Raji (cell line): ENCODE results near the gene ZNF747.

Source experiments
- POLR2A ChIP-seq: IDR thresholded peaks from 2 replicates; pipeline ENCODE4 v1.6.1; 2011; ENCODE audit warnings: low read depth, low read length, control low read depth; ENCODE audit not compliant: insufficient read depth

ZNF747 gene

GRCh38 chr16:30503403-30504296 is 31.0 kb downstream of the ZNF747 start:
- TF ChIP-seq POLR2A, result no peak

DNA sequence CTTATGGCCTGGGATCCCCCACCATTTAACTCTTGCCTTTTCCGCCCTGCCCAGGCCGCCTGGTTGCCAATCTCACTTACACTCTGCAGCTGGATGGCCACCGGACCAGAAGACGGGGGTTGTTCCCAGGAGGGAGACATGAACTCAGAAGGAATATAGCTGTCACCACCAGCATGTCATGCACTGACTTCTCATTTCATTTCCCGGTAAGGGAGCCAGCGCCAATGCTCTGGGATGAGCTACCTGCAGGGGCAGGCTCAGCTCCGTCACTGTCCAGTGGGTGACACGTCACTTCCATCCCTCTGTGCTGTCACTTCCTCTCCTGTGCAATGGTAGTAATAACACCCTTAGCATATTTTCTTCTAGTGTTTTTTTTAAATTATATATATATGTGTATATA is 35.4 kb downstream of the ZNF747 start:
- no peak for TF ChIP-seq POLR2A

- TF ChIP-seq POLR2A, result no peak
Measured at GRCh38 chr16:30494709-30495108, 39.9 kb downstream of the ZNF747 start.

DNA sequence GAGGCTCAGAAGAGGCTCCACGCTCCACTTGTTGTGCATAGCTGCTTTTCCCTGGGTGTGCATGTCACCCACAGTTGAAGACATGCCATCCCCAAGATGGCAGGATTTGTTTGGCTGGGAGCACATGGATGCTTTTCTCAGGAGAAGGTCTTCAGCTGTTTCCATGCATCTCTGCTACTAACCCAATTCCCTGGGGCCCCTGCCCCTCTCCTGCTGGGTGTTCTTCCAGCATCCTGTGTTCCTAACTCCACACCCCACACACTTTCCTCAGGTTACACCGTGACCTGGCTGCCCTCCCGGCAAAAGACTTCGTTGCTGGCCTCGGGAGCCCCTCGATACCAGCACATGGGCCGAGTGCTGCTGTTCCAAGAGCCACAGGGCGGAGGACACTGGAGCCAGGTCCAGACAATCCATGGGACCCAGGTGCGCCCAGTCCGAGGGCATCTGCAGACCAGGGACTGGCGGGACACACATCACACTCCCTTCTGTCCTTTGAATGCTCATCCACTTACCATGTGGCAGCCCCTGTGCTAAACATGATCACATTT is 40.6 kb downstream of the ZNF747 start:
- TF ChIP-seq POLR2A, result no peak

- TF ChIP-seq POLR2A, result no peak
Measured at GRCh38 chr16:30491744-30492308, 42.8 kb downstream of the ZNF747 start.

DNA sequence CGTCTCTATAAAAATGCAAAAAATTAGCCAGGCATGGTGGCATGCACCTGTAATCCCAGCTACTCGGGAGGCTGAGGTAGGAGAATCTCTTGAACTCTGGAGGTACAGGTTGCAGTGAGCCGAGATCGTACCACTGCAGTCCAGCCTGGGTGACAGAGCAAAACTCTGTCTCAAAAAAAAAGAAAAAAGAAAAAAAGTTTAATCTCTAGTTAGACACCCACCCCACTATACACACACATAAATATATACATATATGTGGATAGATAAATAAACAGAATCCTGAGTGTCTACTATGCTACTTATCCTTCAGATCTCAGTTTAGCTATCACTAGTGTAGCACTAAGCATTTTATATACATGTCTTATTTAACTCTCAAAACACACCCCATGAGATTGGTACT is 43.4 kb downstream of the ZNF747 start:
- no peak for TF ChIP-seq POLR2A

- no peak for TF ChIP-seq POLR2A
Measured at GRCh38 chr16:30490210-30490609, 44.4 kb downstream of the ZNF747 start.

DNA sequence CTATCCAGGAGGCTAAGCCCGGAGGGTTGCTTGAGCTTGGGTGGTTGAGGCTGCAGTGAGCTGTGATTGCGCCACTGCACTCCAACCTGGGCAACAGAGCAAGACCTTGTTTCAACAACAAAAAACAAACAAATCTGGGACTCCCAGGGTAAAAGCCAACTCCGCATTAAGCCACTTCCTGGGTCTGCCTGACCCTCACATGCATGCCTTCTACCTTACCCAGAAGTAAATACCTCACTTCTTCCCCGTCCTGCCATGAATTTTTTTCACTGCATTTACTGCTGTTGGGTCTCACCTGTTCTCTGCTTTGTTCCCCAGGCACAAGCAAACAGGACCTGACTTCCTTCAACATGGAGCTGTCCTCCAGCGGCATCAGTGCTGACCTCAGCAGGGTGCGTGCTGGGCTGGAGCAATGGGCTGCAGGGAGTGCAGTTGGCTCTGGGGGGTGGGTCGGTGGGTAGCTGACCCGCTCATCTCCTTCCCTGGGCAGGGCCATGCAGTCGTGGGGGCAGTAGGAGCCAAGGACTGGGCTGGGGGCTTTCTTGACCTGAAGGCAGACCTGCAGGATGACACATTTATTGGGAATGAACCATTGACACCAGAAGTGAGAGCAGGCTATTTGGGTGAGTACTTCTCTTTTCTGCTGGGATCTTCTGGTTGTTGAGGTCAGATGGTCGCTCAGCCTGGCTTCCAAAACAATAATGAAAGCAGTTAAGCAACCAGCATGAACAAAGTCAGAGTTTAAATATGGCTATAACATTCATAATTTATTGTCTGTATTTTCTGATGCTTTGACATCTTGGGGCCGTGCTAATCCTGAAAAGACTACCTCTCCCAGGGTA is 45.7 kb downstream of the ZNF747 start:
- no peak for TF ChIP-seq POLR2A

GRCh38 chr16:30485818-30486436 is 48.7 kb downstream of the ZNF747 start:
- no peak for TF ChIP-seq POLR2A

DNA sequence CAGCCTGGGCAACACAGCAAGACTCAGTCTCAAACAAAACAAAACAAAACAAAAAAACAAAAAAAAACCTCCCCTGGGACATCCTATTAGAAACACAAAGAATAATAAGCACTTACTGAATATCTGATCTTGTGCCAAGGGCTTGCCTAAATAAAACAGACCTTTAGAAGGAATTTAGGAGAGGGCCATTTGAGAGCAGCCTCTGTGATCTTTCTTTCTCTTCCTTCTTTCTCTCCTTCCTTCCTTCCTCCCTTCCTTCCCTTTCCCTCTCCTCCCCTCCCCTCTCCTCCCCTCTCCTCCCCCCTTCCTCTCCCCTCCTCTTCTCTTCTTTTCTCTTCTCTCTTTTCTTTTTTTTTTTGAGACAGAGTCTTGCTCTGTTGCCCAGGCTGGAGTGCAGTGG is 49.8 kb downstream of the ZNF747 start:
- no peak for TF ChIP-seq POLR2A

- no peak for TF ChIP-seq POLR2A
Measured at GRCh38 chr16:30482366-30482765, 52.3 kb downstream of the ZNF747 start.

- no peak for TF ChIP-seq POLR2A
Measured at GRCh38 chr16:30481381-30481780, 53.3 kb downstream of the ZNF747 start.
